Astrocyte (in vitro differentiated cells and primary cell): Measurements from ENCODE around the gene LY9. TPM values are rescaled to one million over a fixed set of nuclear protein-coding genes. Genes with fewer than 3 reads are reported as not detected.

Experiments
- DNase-seq: peaks from one replicate; pipeline ENCODE4 v3.0.0-alpha.2; 2010; ENCODE audit warnings: low read depth
- FAIRE-seq: peaks from 2 replicates; lab custom pipeline; 2011; peaks lifted over from hg19 to GRCh38; lab: Jason Lieb, UNC
- H2AFZ ChIP-seq: 2 replicates; pipeline ENCODE4 v1.6.0; 2012; ENCODE audit warnings: low read depth, low read length, inconsistent platforms
- H3K27ac ChIP-seq: 2 replicates; pipeline ENCODE4 v1.5.1; 2011; ENCODE audit warnings: low read depth, low read length, inconsistent platforms
- H3K27me3 ChIP-seq: 2 replicates; pipeline ENCODE4 v1.6.0; 2011; ENCODE audit warnings: low read length, inconsistent platforms; ENCODE audit not compliant: insufficient read depth
- H3K36me3 ChIP-seq: 2 replicates; pipeline ENCODE4 v1.5.1; 2011; ENCODE audit warnings: low read length, inconsistent platforms; ENCODE audit not compliant: insufficient read depth
- H3K4me1 ChIP-seq: 2 replicates; pipeline ENCODE4 v1.5.1; 2011; ENCODE audit warnings: low read length, inconsistent platforms; ENCODE audit not compliant: insufficient read depth
- H3K4me2 ChIP-seq: 2 replicates; pipeline ENCODE4 v1.6.0; 2012; ENCODE audit warnings: low read length, inconsistent platforms
- H3K4me3 ChIP-seq: 2 replicates; pipeline ENCODE4 v1.5.1; 2011; ENCODE audit warnings: low read depth, mild to moderate bottlenecking, low read length, inconsistent platforms; ENCODE audit not compliant: insufficient read depth
- H3K79me2 ChIP-seq: 2 replicates; pipeline ENCODE4 v1.6.0; 2012; ENCODE audit warnings: mild to moderate bottlenecking, low read length, inconsistent platforms; ENCODE audit not compliant: insufficient read depth
- H3K9ac ChIP-seq: 2 replicates; pipeline ENCODE4 v1.6.0; 2012; ENCODE audit warnings: mild to moderate bottlenecking, low read length, inconsistent platforms
- H3K9me3 ChIP-seq: 2 replicates; pipeline ENCODE4 v1.5.1; 2012; ENCODE audit warnings: low read depth, mild to moderate bottlenecking, low read length, inconsistent platforms; ENCODE audit not compliant: insufficient read depth
- H4K20me1 ChIP-seq: 2 replicates; pipeline ENCODE4 v1.6.0; 2012; ENCODE audit warnings: low read length, inconsistent platforms; ENCODE audit not compliant: insufficient read depth
- H3K27ac Mint-ChIP-seq: one replicate; pipeline ENCODE4 v1.8.0; 2021; ENCODE audit warnings: mild to moderate bottlenecking, mixed read lengths; ENCODE audit not compliant: unreplicated experiment
- H3K27me3 Mint-ChIP-seq: one replicate; pipeline ENCODE4 v1.8.0; 2021; ENCODE audit warnings: low read depth, mixed read lengths; ENCODE audit not compliant: unreplicated experiment
- H3K36me3 Mint-ChIP-seq: one replicate; pipeline ENCODE4 v1.8.0; 2021; ENCODE audit warnings: low read depth, mixed read lengths; ENCODE audit not compliant: unreplicated experiment
- H3K4me1 Mint-ChIP-seq: one replicate; pipeline ENCODE4 v1.8.0; 2021; ENCODE audit warnings: low read depth, mixed read lengths; ENCODE audit not compliant: unreplicated experiment
- H3K4me3 Mint-ChIP-seq: one replicate; pipeline ENCODE4 v1.8.0; 2021; ENCODE audit warnings: mild to moderate bottlenecking, moderate library complexity, mixed read lengths; ENCODE audit not compliant: unreplicated experiment
- H3K9me3 Mint-ChIP-seq: one replicate; pipeline ENCODE4 v1.8.0; 2021; ENCODE audit warnings: mild to moderate bottlenecking, mixed read lengths; ENCODE audit not compliant: unreplicated experiment
- EZH2 ChIP-seq: IDR thresholded peaks from 2 replicates; pipeline ENCODE4 v1.6.1; 2012; ENCODE audit warnings: mild to moderate bottlenecking, low read length, inconsistent platforms; ENCODE audit not compliant: insufficient read depth
- total RNA-seq: library from RNA; stranded (reverse); gene quantifications from 2 replicates; pipeline ENCODE4 v1.2.1, GENCODE V29; 2021
- TF ChIP-seq, protein P1 (sequence below): IDR thresholded peaks from 2 replicates; pipeline ENCODE4 v1.5.1; 2011; ENCODE audit warnings: low read depth, mild to moderate bottlenecking, inconsistent platforms, low read length, moderate library complexity; ENCODE audit not compliant: insufficient read depth

The LY9 gene
- total RNA-seq, 1 donor from 2014 or later: not detected

DNA sequence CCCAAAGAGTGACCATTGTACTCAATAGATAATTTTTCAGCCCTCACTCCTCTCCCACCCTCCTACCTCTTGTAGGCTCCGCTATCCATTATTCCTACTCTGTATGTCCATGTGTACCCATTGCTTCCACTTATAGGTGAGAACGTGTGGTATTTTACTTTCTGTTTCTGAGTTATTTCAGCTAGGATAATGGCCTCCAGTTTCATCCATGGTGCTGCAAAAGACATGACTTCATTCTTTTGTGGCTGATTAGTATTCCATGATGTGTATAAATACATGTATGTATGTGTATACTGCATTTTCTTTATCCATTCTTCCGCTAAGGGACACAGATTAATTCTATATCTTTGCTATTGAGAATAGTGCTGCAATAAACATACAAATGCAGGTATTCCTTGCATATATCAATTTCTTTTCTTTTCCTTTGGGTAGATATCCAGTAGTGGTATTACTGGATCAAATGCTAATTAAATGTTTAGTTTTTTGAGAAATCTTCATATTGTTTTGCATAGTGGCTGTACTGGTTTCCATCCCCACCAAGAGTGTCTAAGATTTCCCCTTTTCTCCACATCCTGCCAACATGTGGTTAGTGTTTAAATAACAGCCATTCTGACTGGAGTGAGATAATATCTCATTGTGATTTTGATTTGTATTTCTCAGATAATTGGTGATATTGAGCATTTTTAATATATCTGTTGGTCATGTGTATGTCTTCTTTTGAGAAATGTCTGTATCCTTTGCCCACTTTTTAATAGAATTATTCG is 4.9 kb downstream of the LY9 start:
- DNase-seq (no peak), FAIRE-seq (no peak)
- no peak overlapping the region for H3K4me3 Mint-ChIP-seq
- no peaks in the 10 kb centered on the region for H3K36me3 ChIP-seq
- no peak overlapping the region for H3K4me3 ChIP-seq
- no peaks in the 10 kb centered on the region for H3K4me1 Mint-ChIP-seq
- no peaks in the 10 kb centered on the region for H3K79me2 ChIP-seq
- H3K27ac Mint-ChIP-seq: no peak overlapping the region
- H3K36me3 Mint-ChIP-seq: no peaks in the 10 kb centered on the region
- H4K20me1 ChIP-seq: no peaks in the 10 kb centered on the region
- no peak for TF ChIP-seq EZH2
- TF ChIP-seq, protein P1, sequence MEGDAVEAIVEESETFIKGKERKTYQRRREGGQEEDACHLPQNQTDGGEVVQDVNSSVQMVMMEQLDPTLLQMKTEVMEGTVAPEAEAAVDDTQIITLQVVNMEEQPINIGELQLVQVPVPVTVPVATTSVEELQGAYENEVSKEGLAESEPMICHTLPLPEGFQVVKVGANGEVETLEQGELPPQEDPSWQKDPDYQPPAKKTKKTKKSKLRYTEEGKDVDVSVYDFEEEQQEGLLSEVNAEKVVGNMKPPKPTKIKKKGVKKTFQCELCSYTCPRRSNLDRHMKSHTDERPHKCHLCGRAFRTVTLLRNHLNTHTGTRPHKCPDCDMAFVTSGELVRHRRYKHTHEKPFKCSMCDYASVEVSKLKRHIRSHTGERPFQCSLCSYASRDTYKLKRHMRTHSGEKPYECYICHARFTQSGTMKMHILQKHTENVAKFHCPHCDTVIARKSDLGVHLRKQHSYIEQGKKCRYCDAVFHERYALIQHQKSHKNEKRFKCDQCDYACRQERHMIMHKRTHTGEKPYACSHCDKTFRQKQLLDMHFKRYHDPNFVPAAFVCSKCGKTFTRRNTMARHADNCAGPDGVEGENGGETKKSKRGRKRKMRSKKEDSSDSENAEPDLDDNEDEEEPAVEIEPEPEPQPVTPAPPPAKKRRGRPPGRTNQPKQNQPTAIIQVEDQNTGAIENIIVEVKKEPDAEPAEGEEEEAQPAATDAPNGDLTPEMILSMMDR: no peak
- no peak overlapping the region for H3K27ac ChIP-seq
- no peaks in the 10 kb centered on the region for H3K4me1 ChIP-seq
- H2AFZ ChIP-seq: no peak overlapping the region
- no peak overlapping the region for H3K9ac ChIP-seq
- H3K27me3 ChIP-seq: no peaks in the 10 kb centered on the region
- peaks cover 8% of the 10 kb centered on the region for H3K27me3 Mint-ChIP-seq
- H3K9me3 ChIP-seq: no peaks in the 10 kb centered on the region
- peaks cover 2% of the 10 kb centered on the region for H3K9me3 Mint-ChIP-seq
- H3K4me2 ChIP-seq: no peak overlapping the region

DNA sequence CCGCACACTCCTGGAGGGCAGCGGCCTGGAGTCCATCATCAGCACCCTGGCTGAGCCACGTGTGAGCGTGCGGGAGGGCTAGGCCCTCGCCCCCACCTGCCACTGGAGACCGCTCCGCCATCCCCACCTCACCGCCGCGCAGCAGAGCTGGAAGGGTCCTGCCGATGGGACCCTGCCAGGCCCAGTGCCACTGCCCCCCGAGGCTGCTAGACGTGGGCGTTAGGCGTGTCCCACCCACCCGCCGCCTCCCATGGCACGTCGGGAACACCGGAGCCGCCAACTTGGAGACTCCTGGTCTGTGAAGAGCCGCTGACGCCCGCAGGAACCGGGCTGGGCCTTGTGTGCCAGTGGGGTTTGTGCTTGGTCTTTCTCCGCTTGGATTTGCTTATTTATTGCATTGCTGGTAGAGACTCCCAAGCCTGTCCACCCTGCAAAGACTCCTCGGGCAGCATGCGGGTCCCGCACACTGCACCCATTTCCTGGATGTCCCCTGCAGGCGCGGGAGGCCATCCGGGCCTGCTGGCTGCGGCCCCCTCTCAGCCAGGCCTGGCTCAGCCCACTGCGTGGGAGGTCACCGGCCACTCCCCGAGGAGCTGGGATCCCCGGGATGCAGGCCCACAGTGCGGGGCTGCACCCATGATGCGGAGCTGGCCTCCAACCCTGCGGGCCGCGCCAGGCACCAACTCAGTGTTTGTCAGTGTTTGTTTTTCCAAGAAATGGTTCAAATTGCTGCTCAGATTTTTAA is 6.0 kb downstream of the LY9 start:
- no peak overlapping the region for H3K4me2 ChIP-seq
- H3K27ac Mint-ChIP-seq: no peak overlapping the region
- peaks cover 8% of the 10 kb centered on the region for H3K27me3 Mint-ChIP-seq
- no peak overlapping the region for H3K27ac ChIP-seq
- no peak for DNase-seq
- H3K4me1 ChIP-seq: no peaks in the 10 kb centered on the region
- no peak overlapping the region for H3K4me3 ChIP-seq
- no peak for FAIRE-seq
- no peak overlapping the region for H2AFZ ChIP-seq
- H3K9me3 Mint-ChIP-seq: peaks cover 8% of the 10 kb centered on the region
- H3K79me2 ChIP-seq: no peaks in the 10 kb centered on the region
- H3K4me1 Mint-ChIP-seq: no peaks in the 10 kb centered on the region
- H3K36me3 ChIP-seq: no peaks in the 10 kb centered on the region
- H3K27me3 ChIP-seq: no peaks in the 10 kb centered on the region
- H3K4me3 Mint-ChIP-seq: no peak overlapping the region
- H3K9me3 ChIP-seq: no peaks in the 10 kb centered on the region
- no peaks in the 10 kb centered on the region for H3K36me3 Mint-ChIP-seq
- TF ChIP-seq EZH2: no peak
- TF ChIP-seq, protein P1: no peak
- no peak overlapping the region for H3K9ac ChIP-seq
- no peaks in the 10 kb centered on the region for H4K20me1 ChIP-seq
